Activated CD4-positive, alpha-beta T cell treated with anti-CD3 and anti-CD28 coated beads, Interleukin-2, amount 50 U/mL, for 4 hours (primary cell): ENCODE results near the gene RBM8A.
"Not testable (repeated sequence)": the region's sequence is repeated elsewhere in the genome, so short reads cannot be mapped to it uniquely, and the experiment has no call there.

ENCODE experiments used
- DNase-seq, 2 experiments: peaks; one replicate each; pipeline ENCODE4 v3.0.0-alpha.2; 2020

RBM8A gene

DNA sequence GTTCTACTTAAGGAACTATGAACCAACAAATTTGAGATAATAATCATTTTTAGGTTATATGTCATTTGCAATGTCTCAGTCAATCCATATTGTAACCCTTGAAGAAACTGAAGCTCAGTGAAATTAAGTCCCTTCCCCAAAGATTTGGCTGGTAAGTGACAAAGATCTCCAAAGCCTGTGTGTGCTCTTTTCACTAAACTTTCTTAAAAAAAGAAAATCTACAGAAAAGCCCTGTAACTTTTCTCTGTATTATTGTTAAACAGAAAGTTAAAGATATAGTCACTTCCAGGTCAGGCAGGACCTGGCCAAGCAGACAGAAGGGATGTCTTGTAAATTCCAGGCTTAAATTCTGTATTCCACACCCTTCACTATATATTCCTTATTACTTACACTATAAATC lies 29.1 kb upstream of the RBM8A start:
- no peak for DNase-seq

GRCh38 chr1:145955436-145955835 lies 28.2 kb upstream of the RBM8A start:
- no peak for DNase-seq

- no peak for DNase-seq
These were observed 26.6 kb upstream of the RBM8A start for GRCh38 chr1:145953861-145954260.

GRCh38 chr1:145952903-145953302 lies 25.6 kb upstream of the RBM8A start:
- DNase-seq, result no peak

DNA sequence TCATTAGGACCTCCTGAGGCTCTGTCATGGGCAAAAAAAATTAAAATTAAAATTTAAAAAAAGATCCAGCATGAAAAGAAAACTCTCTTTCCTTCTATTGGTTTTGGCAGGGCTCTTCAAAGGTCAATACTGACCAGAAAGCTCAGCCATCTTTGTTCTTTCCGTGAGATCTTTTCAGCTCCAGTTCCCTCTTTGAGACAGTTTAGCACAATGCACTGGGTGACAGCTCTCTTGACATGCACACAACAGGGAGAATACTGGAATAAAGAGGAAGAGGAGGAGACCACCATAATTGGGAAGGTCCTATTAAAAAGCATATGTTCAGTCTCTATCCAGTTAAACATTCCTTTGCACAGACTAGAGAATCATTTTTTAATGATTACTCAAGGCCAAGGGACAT lies 24.2 kb upstream of the RBM8A start:
- DNase-seq, result no peak

- DNase-seq, result no peak
These were observed 21.9 kb upstream of the RBM8A start for GRCh38 chr1:145949219-145949618.

DNA sequence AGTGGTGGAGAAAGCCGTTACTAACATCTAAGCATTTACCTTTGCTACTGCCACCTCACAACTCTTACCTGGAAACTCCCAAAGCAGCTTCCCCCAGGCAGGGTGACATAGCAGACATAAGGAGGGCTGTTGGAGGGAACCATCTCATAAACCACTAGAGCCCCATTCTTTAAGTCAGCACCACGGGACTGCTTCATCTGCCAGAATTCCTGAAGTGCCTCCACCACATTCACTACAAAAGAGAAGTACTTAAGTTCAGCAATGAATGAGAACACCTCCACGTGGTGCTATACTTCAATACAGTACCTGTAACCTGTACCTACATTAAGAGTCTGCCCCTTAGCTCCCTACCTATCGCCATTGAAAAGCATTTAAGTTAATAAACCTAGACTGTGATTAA lies 20.3 kb upstream of the RBM8A start:
- DNase-seq, result no peak

- no peak for DNase-seq
These were observed 19.2 kb upstream of the RBM8A start for GRCh38 chr1:145946477-145946986.

GRCh38 chr1:145944532-145944931 lies 17.2 kb upstream of the RBM8A start:
- DNase-seq, result no peak

- DNase-seq, result no peak
These were observed 15.6 kb upstream of the RBM8A start for GRCh38 chr1:145942871-145943270.

DNA sequence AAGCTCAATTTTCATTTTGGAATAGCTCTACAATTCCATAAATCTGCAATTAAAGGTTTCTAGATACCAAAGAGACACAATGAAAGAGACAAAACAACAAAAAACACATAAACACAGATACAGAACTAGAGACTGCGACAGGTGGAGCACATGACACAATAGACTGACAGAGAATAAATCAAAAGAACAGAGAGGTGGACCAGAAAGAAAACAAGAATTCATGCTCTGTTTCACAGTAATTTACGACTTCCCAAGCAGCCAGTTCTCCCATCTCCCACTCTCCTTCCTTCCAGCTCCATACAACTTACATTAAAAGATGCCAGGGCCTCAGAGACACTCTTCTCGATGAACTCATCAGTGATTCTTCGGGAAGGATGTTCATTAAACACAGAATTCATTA lies 15.1 kb upstream of the RBM8A start:
- no peak for DNase-seq

- no peak for DNase-seq
These were observed 10.2 kb upstream of the RBM8A start for GRCh38 chr1:145937436-145937835.

- no peak for DNase-seq
These were observed 9.0 kb upstream of the RBM8A start for GRCh38 chr1:145936247-145936646.

DNA sequence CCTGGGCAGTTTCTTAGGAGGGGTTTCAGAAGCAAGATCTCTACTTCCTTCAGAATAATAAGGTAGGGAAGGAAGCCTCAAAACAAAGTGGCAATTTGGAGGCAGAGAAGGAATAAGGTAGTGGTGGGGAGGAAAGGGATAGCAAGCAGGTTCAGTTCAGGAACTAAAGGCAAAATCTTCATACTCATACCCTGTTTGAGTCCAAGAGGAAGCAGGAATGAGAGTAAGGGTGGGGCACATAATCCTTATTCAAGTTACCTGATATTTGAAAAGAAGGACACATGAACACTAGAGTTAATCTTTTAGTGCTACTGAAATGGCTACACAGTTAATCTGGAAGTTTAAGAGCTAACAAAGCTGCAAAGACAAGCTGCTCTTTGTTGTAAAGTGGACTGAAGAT lies 8.4 kb upstream of the RBM8A start:
- DNase-seq, result no peak

DNA sequence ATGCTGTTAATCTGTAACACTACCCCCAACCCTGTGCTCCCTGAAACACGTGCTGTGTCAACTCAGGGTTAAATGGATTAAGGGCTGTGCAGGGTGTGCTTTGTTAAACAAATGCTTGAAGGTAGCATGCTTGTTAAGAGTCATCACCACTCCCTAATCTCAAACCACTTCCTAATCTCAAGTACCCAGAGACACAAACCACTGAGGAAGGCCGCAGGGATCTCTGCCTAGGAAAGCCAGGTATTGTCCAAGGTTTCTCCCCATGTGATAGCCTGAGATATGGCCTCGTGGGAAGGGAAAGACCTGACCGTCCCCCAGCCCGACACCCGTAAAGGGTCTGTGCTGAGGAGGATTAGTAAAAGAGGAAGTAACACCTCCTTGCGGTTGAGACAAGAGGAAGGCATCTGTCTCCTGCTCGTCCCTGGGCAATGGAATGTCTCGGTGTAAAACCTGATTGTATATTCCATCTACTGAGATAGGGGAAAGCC lies 5.3 kb upstream of the RBM8A start:
- peak in 1 of 2 experiments; percentile 12 for DNase-seq

- DNase-seq, result no peak
These were observed 796 bp upstream of the RBM8A start for GRCh38 chr1:145927916-145928643.

- peak; percentile 32 to 49 for DNase-seq
These were observed 610 bp downstream of the RBM8A start for GRCh38 chr1:145926686-145927062.

GRCh38 chr1:145922266-145922665 lies 5.0 kb downstream of the RBM8A start:
- no peak for DNase-seq

DNA sequence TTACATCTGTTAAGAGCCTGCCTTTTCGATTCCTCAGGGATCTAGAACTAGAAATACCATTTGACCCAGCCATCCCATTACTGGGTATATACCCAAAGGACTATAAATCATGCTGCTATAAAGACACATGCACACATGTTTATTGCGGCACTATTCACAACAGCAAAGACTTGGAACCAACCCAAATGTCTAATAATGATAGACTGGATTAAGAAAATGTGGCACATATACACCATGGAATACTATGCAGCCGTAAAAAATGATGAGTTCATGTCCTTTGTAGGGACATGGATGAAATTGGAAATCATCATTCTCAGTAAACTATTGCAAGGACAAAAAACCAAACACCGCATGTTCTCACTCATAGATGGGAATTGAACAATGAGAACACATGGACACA lies 7.0 kb downstream of the RBM8A start:
- DNase-seq, result not testable (repeated sequence)

DNA sequence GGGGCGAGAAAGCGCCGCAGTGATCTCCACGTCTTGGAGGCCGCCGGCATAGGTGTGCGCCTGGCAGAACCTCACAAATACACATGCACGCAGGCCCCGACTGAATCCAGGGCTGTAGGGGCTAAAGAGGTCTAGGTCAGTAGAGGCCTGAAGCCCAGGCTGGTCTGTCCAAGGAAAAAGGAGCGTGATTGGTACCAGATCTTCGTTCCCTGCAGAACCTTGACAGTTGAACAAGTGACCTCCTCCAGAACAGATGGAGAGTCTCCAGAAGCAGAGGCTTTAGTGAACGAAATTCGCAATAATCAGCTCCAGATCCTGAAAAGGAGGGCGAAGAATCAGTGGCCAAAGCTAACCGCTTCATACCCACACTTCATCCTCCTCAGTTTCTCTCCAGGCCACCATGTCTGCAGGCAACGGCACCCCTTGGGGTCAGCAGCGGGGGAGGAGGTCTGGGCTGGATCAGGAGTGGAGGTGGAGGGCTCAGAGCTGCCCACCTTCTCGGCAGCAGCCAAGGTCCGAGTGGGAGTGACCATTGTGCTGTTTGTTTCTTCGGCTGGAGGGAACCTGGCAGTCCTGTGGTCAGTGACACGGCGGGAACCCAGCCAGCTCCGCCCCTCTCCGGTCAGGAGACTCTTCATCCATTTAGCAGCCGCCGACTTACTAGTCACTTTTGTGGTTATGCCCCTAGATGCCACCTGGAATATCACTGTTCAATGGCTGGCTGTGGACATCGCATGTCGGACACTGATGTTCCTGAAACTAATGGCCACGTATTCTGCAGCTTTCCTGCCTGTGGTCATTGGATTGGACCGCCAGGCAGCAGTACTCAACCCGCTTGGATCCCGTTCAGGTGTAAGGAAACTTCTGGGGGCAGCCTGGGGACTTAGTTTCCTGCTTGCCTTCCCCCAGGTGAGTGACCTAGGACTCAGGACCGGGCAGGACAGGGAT lies 8.0 kb downstream of the RBM8A start:
- DNase-seq, result no peak

GRCh38 chr1:145918144-145918991 lies 8.9 kb downstream of the RBM8A start, which contains the start of gene PEX11B:
TSS of gene PEX11B (minus strand) at chr1:145918717. CDS start at chr1:145918688, 29 bp downstream.
- peak; percentile 90 to 92 for DNase-seq

GRCh38 chr1:145917595-145917994 lies 9.7 kb downstream of the RBM8A start:
- DNase-seq, result no peak

- DNase-seq, result no peak
These were observed 10.5 kb downstream of the RBM8A start for GRCh38 chr1:145916745-145917144.
